Stimulated activated CD4-positive, alpha-beta T cell treated with anti-CD3 and anti-CD28 coated beads, Interleukin-1b, Interleukin-23, amount 100 ng/mL, for 4 hours (primary cell): ENCODE results near the gene ZNF777.
"Not testable (repeated sequence)": the region's sequence is repeated elsewhere in the genome, so short reads cannot be mapped to it uniquely, and the experiment has no call there.

ENCODE experiments used
- DNase-seq, 2 donors: peaks; one replicate each; pipeline ENCODE4 v3.0.0-alpha.2; 2020; ENCODE audit warnings: low read depth in 2 of 2

Gene ZNF777

DNA sequence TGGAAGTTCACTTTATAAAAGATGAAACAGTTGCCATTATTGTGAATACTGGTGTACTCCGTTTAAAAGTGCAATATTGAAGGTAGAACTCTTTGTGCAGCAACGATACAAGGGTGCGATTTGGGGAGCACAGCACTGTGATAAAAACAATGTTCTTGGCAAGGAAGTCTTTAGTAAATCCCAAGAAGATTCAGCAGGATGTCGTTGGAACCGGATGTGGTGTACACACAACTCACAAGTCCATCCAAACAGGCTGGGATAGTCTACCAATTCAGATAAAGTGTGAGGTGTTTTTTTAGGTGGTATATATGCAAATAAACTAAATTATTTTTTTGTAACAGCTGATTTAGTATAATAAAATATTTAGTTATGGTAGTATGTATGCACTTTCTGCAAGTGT is 46.7 kb downstream of the ZNF777 start:
- no peak for DNase-seq

DNA sequence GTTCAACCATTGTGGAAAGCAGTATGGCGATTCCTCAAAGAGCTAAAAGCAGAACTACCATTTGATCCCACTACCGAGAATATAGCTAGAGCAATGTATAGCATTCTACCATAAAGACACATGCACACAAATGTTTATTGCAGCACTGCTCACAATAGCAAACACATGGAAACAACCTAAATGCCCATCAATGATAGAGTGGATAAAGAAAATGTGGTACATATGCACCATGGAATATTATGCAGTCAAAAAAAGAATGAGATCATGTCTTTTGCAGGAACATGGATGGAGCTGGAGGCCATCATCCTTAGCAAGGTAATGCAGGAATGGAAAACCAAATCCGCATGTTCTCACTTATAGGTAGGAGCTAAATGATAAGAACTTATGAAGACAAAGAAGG is 47.8 kb downstream of the ZNF777 start:
- DNase-seq, result not testable (repeated sequence)

DNA sequence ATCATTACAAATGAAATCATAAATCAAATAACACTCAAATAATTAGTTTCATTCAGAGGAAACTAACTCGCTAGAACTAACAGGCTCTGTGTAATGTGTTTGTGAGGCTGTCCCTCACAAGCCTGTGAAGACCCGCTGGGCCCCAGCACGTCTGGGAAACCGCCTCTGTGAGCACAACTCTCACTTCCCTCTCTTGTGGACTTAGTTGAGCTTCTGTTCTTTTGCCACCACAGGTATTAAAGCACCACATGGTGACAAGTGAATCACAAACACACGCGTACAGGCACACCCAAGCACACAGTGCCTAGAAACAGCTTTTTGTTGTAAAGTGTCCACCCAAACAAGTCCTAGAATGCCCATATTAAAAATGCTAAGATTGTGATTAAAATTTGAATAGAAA is 51.0 kb downstream of the ZNF777 start:
- no peak for DNase-seq

DNA sequence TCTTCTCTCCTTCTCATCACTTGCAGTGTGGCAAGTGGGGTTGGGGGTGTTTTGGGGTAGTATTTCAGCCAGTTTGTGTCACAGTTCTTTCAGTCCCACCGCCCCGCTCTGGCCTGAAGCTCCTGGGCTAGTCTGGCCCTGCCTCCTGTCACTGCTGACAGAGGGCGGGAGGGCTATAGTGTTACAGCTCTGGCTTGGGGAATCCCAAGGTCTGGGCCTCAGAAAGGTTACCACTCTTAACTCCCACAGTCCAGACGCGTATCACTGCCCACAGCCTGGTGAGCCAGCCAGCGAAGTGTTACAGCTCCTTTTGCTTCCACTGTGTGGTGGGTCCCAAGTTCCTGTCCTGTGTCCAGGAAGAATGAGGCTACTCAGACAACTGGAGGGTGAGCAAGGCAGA is 56.0 kb downstream of the ZNF777 start:
- DNase-seq, result no peak

DNA sequence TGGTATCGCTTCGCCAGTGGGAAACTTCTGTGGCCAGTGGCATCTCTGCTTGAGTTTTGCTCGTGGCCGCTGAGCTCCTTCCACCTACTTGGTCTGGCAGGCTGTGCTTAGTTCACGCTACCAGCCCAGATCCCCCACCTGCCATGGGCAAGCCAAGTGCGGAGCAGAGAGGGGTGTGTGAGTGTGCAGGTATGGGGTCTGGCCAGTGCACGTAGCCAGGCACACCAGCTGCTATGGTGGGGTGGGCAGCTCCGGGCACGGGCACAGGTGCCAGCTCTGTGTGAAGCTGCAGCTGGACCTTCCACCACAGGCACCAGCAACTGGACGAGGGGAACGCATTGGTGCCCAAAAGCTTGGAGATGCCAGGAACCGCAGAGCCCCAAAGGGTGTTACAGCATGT is 56.5 kb downstream of the ZNF777 start:
- DNase-seq, result no peak

DNA sequence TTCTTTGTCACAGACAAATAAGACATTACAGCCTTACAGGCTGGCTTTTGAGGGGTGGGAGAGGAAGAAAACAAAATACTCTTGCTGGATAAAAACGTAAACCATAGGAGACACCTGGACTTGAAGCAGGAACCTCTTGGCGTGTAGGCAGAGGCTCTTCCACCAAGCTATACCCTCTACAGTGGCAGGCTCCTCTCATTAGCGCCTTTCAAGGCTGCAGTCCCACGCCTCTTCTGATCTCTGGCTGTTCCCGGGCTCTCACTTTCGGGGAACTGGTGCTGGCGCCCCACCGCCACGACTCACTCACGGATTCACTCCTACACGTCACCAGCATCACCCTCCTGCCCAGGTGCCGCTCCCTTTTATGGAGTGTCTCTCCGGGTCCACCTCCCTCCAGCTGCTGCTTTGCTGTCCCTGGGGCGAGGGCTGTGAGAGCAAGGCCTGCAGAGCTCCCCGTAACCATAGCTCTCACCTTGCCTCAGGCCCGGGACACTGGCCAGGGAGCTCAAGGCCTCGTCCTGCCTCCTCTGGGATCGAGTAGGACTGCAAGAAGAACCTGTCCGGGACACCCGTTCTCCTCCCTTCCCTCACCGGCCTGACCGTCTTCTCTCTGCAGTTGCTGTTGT is 62.6 kb downstream of the ZNF777 start:
- no peak for DNase-seq

DNA sequence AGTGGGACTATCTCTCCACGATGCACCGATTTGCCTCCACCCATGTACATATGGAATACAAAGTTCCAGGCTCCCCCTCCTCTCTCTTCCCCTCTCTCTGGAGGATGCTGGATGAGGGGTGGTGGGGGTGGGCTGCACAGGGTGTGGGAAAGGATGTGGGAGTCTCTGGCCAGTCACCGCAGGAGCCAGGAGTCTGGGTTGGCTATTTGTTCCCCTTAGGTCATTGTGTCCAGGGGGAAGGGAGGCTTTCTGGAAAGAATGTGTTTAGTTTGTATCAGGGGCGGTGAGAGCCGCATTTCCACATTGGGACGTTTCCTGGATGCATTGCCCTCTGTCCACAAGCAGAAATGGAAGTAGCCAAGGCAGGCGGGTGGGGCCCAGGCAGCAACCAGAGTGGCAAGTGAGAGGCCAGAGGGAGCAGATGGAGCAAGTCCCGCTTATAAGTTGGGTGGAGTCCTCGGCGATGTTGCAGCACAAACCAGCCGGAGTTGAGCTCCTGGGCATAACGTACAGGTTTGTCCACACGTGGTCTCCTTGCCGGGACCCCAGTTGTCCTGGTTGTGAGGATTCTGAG is 63.3 kb downstream of the ZNF777 start:
- no peak for DNase-seq

DNA sequence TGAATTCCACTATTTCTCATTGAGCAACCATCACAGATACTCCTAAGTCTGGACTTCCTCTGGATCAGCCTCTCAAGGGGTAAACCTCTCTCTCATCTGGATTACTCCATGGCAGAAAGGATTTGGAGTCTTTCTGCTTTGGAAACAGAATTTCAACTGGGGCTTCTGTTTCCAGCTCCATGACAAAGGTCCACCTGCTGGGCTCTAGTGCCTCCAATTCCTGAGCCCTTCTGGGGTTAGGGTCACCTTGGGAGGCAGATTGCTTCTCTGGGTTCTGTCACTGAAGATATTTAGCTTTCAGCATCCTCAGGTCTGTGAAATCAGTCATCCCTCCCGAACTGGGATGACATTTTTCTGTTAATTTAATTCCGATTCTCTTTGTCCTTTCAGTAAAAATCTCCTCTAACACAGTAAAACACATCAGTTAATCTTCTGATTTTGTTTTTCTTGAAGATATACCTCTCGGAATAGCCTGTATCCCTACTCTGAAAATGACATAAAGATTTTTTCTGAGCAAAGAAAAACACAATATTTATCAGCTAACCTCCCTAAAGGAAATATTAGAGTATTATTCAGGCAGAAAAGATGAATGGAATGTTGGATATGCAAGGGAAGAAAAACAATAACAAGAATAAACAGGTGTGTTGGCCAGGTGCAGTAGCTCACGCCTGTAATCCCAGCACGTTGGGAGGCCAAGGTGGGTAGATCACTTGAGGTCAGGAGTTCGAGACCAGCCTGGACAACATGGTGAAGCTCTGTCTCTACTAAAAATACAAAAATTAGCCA is 72.1 kb downstream of the ZNF777 start:
- not testable (repeated sequence) for DNase-seq

DNA sequence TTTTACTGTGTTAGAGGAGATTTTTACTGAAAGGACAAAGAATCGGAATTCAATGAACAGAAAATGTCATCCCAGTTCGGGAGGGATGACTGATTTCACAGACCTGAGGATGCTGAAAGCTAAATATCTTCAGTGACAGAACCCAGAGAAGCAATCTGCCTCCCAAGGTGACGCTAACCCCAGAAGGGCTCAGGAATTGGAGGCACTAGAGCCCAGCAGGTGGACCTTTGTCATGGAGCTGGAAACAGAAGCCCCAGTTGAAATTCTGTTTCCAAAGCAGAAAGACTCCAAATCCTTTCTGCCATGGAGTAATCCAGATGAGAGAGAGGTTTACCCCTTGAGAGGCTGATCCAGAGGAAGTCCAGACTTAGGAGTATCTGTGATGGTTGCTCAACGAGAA is 74.3 kb downstream of the ZNF777 start:
- DNase-seq, result not testable (repeated sequence)

DNA sequence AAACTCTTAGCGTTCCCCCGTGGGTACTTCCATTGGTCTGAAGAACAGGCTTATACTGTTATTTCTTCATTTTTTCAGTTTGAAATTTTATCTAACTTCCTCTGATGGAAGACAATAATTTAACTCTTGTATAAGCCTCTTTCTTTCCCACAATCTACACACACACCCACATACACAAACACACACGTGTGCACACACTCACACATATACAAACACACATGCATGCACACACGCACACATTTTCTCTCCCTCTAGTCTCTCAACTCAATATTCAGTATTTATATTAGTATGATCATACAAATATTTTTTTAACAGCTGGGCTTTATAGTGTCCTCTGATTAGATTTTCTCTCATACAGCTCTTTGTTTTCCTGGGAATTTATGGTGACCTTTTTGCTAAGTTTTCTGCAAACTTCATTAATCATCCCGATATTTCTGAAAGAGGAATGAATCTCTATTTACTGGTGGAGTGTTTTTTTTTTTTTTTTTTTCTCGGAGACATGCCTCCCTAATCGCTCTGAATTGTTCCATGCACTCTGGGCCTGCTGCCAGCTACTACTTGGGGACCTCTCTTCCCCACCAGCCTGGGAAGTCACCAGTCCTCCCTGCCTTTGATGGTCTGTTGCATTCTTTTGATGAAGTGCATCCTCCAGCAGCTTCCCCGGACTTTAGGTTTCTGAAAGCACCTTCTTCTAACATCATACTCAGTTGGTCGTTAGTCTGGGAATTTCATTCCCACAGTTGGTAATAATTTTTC is 75.5 kb downstream of the ZNF777 start:
- DNase-seq, result no peak
